GM10248 (cell line): ENCODE results near the gene TBL3.
"Not testable (repeated sequence)": the region's sequence is repeated elsewhere in the genome, so short reads cannot be mapped to it uniquely, and the experiment has no call there.

Source experiments
- CTCF ChIA-PET: fragments of 300-600 bp; sonication (Branson Sonifier 250); formaldehyde crosslinking; extraction: SDS; loops from one replicate; lab custom pipeline; 2021; ENCODE audit warnings: antibody characterized with exemption; lab: Yijun Ruan, JAX
- POLR2A ChIA-PET: fragments of 350-650 bp; sonication (Branson Sonifier 250); formaldehyde crosslinking; extraction: SDS; loops from one replicate; lab custom pipeline; 2020; ENCODE audit warnings: antibody characterized with exemption; lab: Yijun Ruan, JAX
- DNase-seq: peaks from one replicate; pipeline ENCODE4 v3.0.0; 2012; ENCODE audit errors: extremely low spot score
- CTCF ChIP-seq: IDR thresholded peaks from 2 replicates; pipeline ENCODE4 v1.5.1; 2012; ENCODE audit warnings: mild to moderate bottlenecking, low read depth; ENCODE audit errors: extremely low read depth, missing control alignments, control extremely low read depth

TBL3 gene

DNA sequence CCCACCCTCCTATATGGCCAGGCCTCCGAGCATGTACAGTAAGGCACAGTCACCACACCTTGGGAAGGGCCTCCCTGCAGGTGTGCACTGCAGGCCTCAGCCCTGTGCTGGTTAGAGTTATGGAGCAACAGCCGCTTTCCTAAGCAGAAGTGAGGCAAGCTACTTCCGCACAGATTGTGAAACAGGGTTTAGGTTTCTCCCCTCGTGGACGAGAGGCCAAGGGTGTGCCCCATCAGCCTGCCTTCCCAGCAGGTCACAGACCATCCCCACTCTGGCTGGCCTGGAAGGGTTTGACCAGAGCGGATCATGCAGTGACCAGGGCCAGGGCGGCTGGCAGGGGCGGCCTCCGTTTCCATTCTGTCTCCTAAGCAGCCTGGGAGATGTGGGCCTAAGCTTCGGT lies 33.5 kb upstream of the TBL3 start:
- TF ChIP-seq CTCF: no peak
- ChIA-PET CTCF (interaction anchor here (1.0 kb wide), 1 partner anchor 8 kb away, joined by 3 read pairs; no protein-coding TSS in a partner anchor), POLR2A (no interaction called here)
- no peak for DNase-seq

DNA sequence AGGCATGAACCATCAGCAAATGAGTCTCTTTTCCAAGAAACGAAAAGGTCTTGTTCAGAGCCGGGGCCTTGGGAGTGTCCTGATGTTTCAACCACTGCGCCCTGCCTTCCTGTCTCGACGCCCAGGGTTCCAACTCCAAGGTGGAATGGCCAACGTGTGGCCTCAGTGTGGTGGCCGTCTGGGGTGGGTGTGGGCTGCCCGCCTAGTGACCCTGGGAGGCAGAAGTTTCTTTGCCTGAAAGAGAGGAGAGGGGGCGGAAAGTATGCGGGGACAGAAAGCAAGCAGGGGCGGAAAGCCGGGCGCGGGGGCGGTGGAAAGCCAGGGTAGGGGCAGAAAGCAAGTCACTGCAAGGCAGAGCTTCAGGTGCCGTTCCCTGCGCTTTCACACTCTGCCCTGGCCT lies 32.9 kb upstream of the TBL3 start:
- CTCF ChIA-PET: interaction anchor here (1.0 kb wide), 1 partner anchor 9 kb away, joined by 3 read pairs; no protein-coding TSS in a partner anchor
- TF ChIP-seq CTCF: no peak
- POLR2A ChIA-PET: no interaction called here
- DNase-seq: no peak

- DNase-seq: not testable (repeated sequence)
- POLR2A ChIA-PET: interaction anchor here (0.5 to 0.6 kb wide), 2 partner anchors 25 to 49 kb away, joined by 3 read pairs; partner anchors contain the start of gene RPS2
- CTCF ChIA-PET: interaction anchor here (2.8 kb wide), 1 partner anchor 11 kb away, joined by 20 read pairs; no protein-coding TSS in a partner anchor
Observed at GRCh38 chr16:1939833-1940232, 32.0 kb upstream of the TBL3 start.

DNA sequence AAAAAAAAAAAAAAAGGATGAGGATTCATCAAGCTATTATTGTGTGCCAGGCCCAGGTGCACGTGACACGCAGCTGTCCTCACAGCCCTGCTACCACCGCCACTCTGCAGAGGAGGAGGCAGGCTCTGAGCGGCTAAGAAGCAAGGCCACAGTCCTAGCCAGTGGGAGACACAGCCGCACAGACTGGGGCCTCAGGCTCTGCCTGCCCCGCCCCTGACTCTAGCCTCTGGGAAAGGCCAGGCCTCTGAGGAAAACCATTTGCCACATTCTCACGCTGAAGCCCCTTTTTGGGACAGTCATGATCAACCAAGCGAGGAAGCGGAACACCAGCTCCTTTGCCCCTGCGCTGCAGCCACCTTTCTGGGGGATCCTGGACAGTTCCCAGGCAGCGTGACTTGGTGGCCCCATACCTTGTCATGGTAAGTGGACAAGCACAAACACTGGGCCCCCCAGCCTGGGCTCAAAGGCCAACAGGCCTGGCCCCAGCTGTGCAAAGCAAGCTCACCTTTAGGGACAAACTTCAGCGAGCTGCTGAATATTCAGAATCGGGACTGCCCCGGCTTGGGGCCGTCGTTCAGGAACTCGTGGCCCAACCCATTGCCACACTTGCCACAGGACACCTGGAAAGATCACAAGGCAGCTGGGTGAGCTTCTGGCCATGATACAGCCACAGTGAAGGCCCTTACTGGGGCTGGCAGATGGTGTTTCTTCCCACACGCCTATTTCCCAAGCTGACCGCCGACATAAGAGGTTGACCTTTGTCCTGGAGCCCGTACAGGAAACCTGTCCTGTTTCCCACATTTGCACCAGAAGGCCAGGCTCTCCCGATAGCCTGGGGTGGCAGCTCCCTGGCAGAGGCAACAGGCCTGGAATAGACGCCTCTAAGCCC lies 31.3 kb upstream of the TBL3 start:
- no peak for TF ChIP-seq CTCF
- DNase-seq: no peak
- ChIA-PET CTCF (interaction anchor here (1.2 to 2.8 kb wide), 5 partner anchors 12 to 167 kb away, joined by 3 to 20 read pairs (median 3); partner anchors contain the start of gene RPS2), POLR2A (interaction anchor here (0.5 to 1.8 kb wide), 2 partner anchors 24 to 48 kb away, joined by 3 to 12 read pairs; partner anchors contain the start of gene RPS2)

- ChIA-PET CTCF (interaction anchor here (1.1 to 2.8 kb wide), 6 partner anchors 12 to 168 kb away, joined by 3 to 20 read pairs (median 3); partner anchors contain the start of gene RPS2), POLR2A (interaction anchor here (1.8 kb wide), 1 partner anchor 24 kb away, joined by 12 read pairs; the partner anchor contains the start of gene RPS2)
- TF ChIP-seq CTCF: no peak
- DNase-seq: no peak
Observed at GRCh38 chr16:1941162-1942046, 30.4 kb upstream of the TBL3 start.

DNA sequence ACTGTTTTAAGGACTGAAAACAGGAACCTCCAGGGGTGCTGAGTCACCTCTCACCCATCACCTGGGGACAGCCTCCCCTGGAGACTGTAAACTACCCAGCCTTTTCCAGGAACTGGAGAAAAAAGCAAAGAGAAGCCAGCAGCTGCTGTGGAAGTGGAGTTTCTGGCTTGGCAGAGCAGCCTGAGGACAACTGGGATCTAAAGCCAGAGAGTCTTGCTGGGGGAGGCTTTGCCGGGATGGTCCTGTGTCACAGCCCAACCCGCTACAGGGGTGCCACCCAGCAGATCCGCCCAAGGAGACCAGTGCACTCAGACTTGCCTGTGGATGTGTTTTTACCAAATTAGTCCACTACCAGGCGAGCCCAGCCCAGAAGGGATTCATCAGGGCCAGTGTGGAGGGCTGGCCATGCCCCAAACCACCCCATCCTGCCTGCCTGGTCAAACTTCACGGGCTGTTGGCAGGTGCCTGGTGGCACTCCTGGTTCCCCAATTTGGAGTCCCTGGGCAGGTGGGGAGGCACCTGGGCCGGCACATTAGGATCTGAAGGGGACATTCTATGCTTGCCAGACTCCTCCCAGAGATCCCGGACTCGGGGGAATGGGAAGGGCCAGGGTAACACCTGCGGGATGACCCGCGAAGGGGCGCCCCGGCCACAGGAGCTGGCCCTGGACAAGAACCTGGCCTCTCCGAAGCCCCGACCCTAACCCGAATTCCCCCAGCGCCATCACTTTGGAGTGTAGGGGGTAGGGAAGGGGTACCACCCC lies 29.6 kb upstream of the TBL3 start:
- TF ChIP-seq CTCF: no peak
- DNase-seq: no peak
- ChIA-PET CTCF (interaction anchor here (1.1 to 2.8 kb wide), 3 partner anchors 13 to 22 kb away, joined by 3 to 20 read pairs (median 3); partner anchors contain the start of gene RPS2), POLR2A (interaction anchor here (1.8 to 2.2 kb wide), 2 partner anchors 22 to 23 kb away, joined by 12 to 19 read pairs; partner anchors contain the start of gene RPS2)
